Measurements from ENCODE around the gene RNF7. TPM values are rescaled to one million over a fixed set of nuclear protein-coding genes. Genes with fewer than 3 reads are reported as not detected.
"Not testable (repeated sequence)": the region's sequence is repeated elsewhere in the genome, so short reads cannot be mapped to it uniquely, and the experiment has no call there.

Gene RNF7
- 104 to 105 TPM (median 104 TPM) in 3 replicates for total RNA-seq
- long read RNA-seq, transcript RNF7-201 (3 exons, 2,763 nt): major isoform, 97 of 126 reads
- long read RNA-seq, transcript RNF7-202 (3 exons, 805 nt): minor isoform, 19 of 126 reads
- long read RNA-seq, transcript RNF7-203 (4 exons, 1,036 nt): minor isoform, 8 of 126 reads
- long read RNA-seq, partial matches to known transcripts: 1 of 126 reads
- long read RNA-seq, other reads (novel, unspliced or antisense): 0 of 126 reads

DNA sequence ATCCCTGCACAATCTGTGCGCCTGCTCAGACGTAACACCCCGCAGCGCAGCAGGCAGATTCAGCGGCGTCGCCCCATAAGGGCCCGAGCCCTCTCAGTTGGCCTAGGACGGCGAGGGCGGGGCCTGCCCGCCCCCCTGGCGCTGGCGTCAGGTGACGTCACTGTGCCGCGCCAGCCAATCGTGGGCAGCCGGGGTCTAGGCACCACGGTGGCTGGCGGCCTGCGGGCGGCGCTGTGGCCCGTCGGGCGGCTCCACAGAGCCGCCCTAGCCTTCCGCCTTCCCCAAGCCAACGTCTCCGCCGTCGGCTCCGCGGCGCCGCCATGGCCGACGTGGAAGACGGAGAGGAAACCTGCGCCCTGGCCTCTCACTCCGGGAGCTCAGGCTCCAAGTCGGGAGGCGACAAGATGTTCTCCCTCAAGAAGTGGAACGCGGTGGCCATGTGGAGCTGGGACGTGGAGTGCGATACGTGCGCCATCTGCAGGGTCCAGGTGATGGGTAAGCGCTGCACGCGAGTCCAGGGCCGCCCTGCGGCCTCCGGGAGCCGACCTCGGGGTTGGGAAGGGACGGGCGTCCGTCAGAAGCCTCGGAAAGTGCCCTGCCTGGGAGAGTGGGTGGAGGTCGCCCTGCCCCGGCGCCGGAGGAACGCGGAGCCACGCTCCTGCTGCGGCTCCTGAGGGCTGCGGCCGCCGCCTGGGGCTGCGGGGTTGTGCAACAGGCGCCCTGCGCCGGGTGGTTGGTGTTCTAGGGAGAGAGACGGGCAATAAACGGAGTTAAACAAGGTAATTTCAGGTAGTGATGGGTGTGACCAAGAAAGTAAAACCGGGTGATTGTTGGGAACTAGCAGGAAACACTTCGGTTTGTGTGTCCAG, at the start of gene RNF7:
RNF7 (plus strand) TSS at position 277 of the 869 bp plus-strand sequence; CDS start at position 321, 44 bp downstream.
- Mint-ChIP-seq H3K4me1 (ENCODE audit: low read depth) (peaks cover 38% of the 10 kb centered on the region), H3K36me3 (ENCODE audit: low read depth) (peaks cover 2% of the 10 kb centered on the region), H3K4me3 (ENCODE audit: unreplicated experiment) (peak within 1 kb of the TSS; percentile 92), H3K27ac (ENCODE audit: unreplicated experiment) (peak within 1 kb of the TSS; percentile 96), H3K27me3 (ENCODE audit: low read depth) (no peaks in the 10 kb centered on the region), H3K9me3 (ENCODE audit: low read depth) (no peaks in the 10 kb centered on the region)
- TF ChIP-seq, protein P1, sequence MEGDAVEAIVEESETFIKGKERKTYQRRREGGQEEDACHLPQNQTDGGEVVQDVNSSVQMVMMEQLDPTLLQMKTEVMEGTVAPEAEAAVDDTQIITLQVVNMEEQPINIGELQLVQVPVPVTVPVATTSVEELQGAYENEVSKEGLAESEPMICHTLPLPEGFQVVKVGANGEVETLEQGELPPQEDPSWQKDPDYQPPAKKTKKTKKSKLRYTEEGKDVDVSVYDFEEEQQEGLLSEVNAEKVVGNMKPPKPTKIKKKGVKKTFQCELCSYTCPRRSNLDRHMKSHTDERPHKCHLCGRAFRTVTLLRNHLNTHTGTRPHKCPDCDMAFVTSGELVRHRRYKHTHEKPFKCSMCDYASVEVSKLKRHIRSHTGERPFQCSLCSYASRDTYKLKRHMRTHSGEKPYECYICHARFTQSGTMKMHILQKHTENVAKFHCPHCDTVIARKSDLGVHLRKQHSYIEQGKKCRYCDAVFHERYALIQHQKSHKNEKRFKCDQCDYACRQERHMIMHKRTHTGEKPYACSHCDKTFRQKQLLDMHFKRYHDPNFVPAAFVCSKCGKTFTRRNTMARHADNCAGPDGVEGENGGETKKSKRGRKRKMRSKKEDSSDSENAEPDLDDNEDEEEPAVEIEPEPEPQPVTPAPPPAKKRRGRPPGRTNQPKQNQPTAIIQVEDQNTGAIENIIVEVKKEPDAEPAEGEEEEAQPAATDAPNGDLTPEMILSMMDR (IDR thresholded peaks at IDR 0.05): peak; percentile 98
- peak; percentile 95 for DNase-seq (ENCODE audit: low spot score)

DNA sequence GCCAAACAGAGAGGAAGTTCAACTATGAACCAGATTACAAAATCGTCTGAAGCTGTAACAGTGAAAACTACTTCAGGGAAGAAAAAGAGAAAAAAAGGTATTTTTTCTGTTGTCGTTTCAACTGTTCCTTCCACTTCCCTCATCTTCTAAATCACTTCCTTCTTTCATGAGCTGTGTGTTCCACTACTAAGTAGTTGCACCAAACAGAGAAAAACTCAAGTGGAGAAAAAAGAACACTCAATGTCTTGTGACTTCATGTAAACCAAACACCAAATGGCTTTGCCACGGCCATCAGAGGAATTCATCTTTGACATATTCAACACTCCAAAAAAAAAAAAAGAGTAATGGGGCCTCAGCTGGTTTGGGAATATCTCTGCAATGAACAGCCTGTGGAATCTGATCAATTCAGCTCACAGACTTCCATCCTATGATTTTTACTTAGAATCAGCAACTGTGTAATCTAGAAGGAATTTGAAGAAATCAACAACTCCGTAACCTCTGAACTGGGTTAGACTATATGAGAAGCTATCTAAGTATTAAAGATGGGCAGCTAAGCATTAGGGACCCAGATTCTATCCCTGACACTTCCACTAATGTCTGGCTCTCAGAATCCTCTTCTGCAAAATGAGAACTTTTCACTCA, 47.5 kb upstream of the RNF7 start:
- no peaks in the 10 kb centered on the region for H3K36me3 Mint-ChIP-seq (ENCODE audit: low read depth)
- TF ChIP-seq, protein P1 (IDR thresholded peaks at IDR 0.05): no peak
- DNase-seq (ENCODE audit: low spot score): no peak
- H3K27ac Mint-ChIP-seq (ENCODE audit: unreplicated experiment): no peak overlapping the region
- no peaks in the 10 kb centered on the region for H3K9me3 Mint-ChIP-seq (ENCODE audit: low read depth)
- no peak overlapping the region for H3K4me3 Mint-ChIP-seq (ENCODE audit: unreplicated experiment)
- H3K27me3 Mint-ChIP-seq (ENCODE audit: low read depth): no peaks in the 10 kb centered on the region
- H3K4me1 Mint-ChIP-seq (ENCODE audit: low read depth): peaks cover 6% of the 10 kb centered on the region

GRCh38 chr3:141691471-141691870, 46.6 kb upstream of the RNF7 start:
- not testable (repeated sequence) for H3K36me3 Mint-ChIP-seq (ENCODE audit: low read depth); H3K4me1 Mint-ChIP-seq (ENCODE audit: low read depth); H3K4me3 Mint-ChIP-seq (ENCODE audit: unreplicated experiment); H3K27ac Mint-ChIP-seq (ENCODE audit: unreplicated experiment); H3K9me3 Mint-ChIP-seq (ENCODE audit: low read depth); H3K27me3 Mint-ChIP-seq (ENCODE audit: low read depth); DNase-seq (ENCODE audit: low spot score)

DNA sequence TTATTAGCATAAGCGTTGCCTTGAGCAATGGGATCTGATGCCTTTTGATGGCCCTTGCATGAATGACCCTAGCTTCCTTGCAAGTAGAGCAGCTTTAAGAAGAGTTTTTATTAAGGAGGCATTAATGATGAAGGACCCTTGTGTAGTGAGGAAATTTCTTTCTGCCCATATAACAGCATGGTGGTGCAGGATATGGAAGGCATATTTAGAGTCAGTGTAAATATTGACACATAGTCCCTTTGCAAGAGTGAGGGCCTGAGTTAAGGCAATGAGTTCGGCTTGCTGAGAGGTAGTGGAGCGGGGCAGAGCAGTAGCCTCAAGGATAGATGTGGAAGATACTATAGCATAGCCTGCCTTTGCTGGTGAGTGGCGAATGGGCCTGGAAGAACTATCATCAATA, 45.1 kb upstream of the RNF7 start:
- H3K27ac Mint-ChIP-seq (ENCODE audit: unreplicated experiment); H3K4me1 Mint-ChIP-seq (ENCODE audit: low read depth); H3K9me3 Mint-ChIP-seq (ENCODE audit: low read depth); H3K27me3 Mint-ChIP-seq (ENCODE audit: low read depth); H3K36me3 Mint-ChIP-seq (ENCODE audit: low read depth); H3K4me3 Mint-ChIP-seq (ENCODE audit: unreplicated experiment); DNase-seq (ENCODE audit: low spot score): not testable (repeated sequence)

- DNase-seq (ENCODE audit: low spot score): no peak
- Mint-ChIP-seq H3K9me3 (ENCODE audit: low read depth) (no peaks in the 10 kb centered on the region), H3K27ac (ENCODE audit: unreplicated experiment) (no peak overlapping the region), H3K36me3 (ENCODE audit: low read depth) (no peaks in the 10 kb centered on the region), H3K27me3 (ENCODE audit: low read depth) (peaks cover under 1% of the 10 kb centered on the region), H3K4me1 (ENCODE audit: low read depth) (no peaks in the 10 kb centered on the region), H3K4me3 (ENCODE audit: unreplicated experiment) (no peak overlapping the region)
- TF ChIP-seq, protein P1 (IDR thresholded peaks at IDR 0.05): no peak
Measured at GRCh38 chr3:141699324-141699723, 38.8 kb upstream of the RNF7 start.

DNA sequence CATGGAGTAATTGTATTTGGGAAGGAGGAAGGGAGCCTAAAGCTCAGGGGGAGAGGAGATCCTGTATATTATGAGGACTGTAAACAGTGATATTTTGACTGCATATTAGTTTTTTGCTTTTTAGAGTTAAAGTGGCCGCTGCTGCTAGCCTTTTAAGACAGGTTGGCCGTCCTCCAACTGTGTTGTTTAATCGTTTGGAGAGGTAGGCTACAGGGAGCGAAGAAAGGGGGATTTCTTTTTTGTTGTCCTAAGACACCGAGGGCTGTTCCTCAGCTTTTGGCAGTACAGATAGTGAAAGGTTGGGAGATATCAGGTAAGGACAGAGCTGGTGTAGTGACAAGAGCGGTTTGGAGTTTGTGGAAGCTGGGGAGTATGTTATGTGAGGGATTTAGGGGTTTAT, 38.2 kb upstream of the RNF7 start:
- no peaks in the 10 kb centered on the region for H3K4me1 Mint-ChIP-seq (ENCODE audit: low read depth)
- TF ChIP-seq, protein P1 (IDR thresholded peaks at IDR 0.05): no peak
- no peak overlapping the region for H3K27ac Mint-ChIP-seq (ENCODE audit: unreplicated experiment)

DNA sequence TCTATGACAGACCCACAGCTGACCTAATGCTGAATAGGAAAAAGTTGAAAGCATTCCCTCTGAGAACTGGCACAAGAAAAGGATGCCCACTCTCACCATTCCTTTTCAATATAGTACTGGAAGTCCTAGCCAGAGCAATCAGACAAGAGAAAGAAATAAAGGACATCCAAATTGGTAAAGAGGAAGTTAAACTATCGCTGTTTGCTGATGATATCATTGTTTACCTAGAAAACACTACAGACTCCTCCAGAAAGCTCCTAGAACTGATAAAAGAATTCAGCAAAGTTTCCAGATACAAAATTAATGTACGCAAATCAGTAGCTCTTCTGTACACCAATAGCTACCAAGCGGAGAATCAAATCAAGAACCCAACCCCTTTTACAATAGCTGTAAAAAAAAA, 34.7 kb upstream of the RNF7 start:
- not testable (repeated sequence) for H3K4me3 Mint-ChIP-seq (ENCODE audit: unreplicated experiment)

More for the DNA sequence above, 38.2 kb upstream of the RNF7 start:
- H3K27me3 Mint-ChIP-seq (ENCODE audit: low read depth): peaks cover 1% of the 10 kb centered on the region
- H3K4me3 Mint-ChIP-seq (ENCODE audit: unreplicated experiment): no peak overlapping the region
- no peaks in the 10 kb centered on the region for H3K36me3 Mint-ChIP-seq (ENCODE audit: low read depth)
- DNase-seq (ENCODE audit: low spot score): no peak
- H3K9me3 Mint-ChIP-seq (ENCODE audit: low read depth): no peaks in the 10 kb centered on the region

More for the DNA sequence above, 34.7 kb upstream of the RNF7 start:
- not testable (repeated sequence) for H3K27ac Mint-ChIP-seq (ENCODE audit: unreplicated experiment); H3K27me3 Mint-ChIP-seq (ENCODE audit: low read depth); H3K36me3 Mint-ChIP-seq (ENCODE audit: low read depth); DNase-seq (ENCODE audit: low spot score); H3K9me3 Mint-ChIP-seq (ENCODE audit: low read depth)
- H3K4me1 Mint-ChIP-seq (ENCODE audit: low read depth): peaks cover 14% of the 10 kb centered on the region
